ENCODE data around the gene SIRPB2.

The SIRPB2 gene

DNA sequence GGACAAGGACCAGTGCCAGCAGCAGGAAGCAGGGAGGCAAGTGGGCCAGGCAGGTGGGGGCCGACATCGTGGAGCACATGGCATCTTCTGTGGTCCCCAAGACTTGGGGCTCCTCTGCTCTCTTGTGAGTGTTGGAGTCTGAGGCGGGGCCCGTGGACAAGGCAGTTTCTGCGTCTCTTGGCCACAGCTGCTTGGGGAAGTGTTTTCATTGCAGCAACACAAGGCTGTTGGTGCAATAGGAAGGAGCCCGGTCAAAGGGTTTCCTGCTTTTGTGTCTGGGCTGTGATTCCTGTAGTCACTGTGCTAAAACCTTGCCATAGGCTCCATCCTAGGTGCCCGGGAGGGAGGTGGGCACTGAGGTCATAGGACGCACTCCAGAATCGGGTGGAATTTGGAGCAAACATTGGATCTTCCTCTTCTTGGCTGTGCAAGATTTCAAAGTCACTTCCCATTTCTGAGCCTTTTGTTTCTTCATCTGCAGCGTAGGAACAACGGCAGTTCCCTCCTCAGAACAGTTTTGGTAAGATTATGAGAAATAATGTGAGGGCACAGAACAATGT is at the start of gene SIRPB2:
Gene SIRPB2 (minus strand): TSS at position 140 of the 560 bp plus-strand sequence. CDS start 61 bp downstream, at position 79.
- DNase-seq (ENCODE audit: low read depth in 2 of 2), result no peak

DNA sequence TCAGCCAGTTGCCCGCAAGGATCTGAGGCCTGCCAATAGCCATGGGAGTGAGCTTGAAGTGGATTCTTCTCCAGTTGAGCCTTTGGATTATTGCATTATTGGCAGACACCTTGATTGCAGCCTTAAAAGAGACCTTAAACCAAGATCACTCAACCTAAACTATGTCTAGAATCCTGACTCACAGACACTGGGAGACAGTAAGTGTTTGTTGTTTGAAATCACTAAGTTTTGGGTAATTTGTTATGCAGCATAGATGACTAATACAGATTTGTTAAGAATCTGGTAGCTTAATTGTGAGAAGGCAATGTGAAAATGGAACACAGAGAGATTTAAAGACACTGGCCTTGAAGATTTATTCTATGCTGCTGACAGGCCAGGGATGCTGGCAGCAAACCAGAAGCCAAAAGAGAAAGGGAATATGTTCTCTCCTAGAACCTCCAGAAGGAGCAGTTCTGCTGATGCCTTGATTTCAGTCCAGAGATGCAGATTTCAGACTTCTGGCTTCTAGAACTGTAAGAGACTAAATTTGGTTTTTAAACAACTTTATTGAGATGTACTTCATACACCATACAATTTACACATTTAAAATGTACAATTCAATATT is 48.7 kb upstream of the SIRPB2 start:
- no peak for DNase-seq (ENCODE audit: low read depth in 2 of 2)

DNA sequence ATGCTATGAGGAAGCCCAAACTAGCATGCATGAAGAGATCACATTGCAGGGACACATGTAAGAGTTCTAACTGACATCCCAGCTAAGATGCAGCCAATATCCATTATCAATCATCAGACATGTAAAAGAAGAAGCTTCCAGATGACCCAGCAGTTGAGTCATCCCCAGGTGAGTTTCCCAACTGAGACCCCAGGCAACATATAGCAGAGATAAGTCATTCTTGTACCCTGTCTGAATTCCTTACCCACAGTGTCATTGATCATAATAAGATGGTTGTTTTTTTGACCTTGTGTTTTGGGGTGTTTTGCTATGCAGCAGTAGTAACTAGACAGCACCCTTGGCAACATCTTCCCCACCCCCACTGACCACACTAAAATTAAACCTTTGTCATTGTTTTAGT is 47.4 kb upstream of the SIRPB2 start:
- DNase-seq (ENCODE audit: low read depth in 2 of 2), result no peak

DNA sequence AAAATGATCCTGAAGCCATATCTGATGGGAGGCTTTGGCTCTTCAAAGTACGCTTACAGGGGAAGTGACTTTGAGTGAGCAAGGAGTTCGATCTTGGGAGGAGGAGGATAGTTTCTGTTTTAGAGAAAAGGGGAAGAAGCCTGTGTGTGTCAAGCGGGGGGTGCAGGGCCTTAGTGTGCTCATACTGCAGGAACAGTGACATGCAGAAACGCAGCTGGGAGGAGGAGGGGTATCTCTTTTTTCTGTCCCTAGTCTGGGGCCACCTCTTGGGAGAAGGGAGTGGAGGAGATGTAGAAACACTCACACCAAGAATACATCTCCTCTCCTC is 46.5 kb upstream of the SIRPB2 start:
- DNase-seq (ENCODE audit: low read depth in 2 of 2), result no peak

DNA sequence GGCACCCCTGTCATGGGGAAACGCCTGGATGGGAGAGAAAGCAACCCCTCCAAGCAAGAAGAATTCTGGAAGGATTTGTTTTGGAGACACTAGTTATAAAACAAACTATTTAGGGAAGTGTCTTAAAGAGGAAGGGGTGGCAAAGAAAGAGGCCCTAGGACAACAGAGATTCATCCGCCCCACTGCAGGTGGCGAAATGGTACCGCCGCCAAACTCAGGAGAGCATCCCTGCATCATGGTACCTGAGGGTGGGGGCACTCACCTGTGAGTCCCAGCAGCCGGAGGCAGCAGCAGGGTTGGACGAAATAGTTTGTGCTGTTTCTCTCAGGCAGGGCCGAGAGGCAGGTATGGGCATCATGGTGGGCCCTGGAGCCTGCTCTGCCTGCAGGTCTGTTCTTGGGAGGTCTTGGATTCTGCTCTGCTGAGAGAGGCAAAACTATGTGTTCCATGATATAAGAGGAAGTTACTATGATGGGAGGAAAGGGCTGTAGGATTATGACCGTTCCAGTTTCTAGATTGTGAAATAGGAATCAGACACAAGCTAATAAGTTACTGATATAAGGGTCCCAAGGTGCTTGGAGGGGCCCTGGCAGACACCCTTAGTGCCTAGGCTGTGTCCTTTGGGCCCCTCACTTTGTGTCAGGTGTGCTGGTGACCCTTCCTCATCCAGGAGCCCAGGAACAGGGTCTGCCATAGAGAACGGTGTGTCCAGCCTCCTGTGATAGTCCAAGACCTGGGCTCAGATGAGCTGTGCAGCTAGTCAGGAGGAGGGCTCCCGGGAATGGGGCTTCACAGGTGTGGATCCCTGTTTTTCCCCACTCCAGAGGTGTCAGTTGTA is 45.9 kb upstream of the SIRPB2 start:
- no peak for DNase-seq (ENCODE audit: low read depth in 2 of 2)

DNA sequence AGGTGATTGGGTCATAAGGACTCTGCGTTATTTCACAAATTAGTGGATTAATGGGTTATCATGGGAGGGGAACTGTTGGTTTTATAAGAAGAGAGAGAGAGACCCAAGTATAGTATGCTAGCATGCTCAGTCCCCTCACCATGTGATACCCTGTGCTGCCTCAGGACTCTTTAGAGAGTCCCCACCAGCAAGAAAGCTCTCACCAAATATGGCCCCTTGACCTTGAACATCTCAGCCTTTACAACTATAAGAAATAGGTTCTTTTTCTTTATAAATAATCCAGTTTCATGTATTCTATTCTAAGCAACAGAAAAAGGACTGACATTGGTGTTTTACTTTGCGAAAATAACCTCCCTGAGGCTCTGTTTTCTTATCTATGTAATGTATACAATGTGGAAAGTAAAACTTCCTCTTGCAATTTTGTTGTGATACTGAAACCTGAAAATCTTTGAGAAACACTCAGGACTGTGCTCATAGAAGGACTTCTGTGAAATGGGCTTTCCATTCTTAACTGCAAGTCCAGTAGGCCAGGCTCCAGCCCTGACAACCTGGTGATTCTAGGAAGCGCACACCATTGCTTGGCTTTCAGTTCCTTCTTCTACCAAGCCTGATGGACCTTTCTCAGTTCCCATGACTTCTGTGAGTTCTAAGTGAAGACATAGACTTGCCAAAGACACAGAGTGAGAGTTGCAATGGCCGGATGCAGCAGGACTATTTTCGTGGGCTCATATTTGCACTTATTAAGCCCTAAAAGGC is 44.4 kb upstream of the SIRPB2 start:
- DNase-seq (ENCODE audit: low read depth in 2 of 2), result no peak

DNA sequence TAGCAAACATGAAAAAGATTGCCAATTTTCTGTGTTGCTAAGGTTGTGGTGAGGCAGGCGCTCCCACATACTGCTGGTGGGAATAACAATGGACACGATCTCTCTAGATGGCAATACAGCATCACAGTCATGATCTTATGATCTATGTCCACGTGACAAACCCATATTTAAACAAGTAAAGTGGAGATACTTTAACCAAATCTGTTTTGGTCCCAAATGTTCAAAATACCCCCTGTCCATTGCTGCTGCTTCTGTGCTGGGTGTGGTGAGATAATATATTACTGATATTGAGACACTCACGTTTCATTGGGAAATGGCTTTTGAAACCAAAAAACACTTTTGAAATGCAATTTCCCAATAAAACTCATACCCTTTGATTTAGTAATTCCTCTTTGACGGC is 43.3 kb upstream of the SIRPB2 start:
- DNase-seq (ENCODE audit: low read depth in 2 of 2), result no peak

DNA sequence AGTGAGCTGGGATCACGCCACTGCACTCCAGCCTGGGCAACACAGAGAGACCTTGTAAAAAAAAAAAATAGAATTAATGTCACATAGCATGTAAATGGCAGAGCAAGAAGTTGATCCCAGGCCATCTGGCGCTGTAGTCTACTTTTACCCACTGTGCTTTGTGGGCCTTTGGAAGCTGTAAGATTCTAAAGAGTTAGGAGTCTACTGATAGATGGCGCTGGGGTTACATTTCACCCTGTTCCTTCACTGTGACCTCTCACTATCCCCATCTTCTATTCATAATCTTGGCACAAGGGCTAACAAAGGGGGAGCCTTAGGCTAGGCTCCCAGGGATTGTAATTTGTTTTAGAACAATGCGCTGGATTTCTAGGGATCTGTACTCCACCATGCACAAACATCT is 41.8 kb upstream of the SIRPB2 start:
- no peak for DNase-seq (ENCODE audit: low read depth in 2 of 2)

DNA sequence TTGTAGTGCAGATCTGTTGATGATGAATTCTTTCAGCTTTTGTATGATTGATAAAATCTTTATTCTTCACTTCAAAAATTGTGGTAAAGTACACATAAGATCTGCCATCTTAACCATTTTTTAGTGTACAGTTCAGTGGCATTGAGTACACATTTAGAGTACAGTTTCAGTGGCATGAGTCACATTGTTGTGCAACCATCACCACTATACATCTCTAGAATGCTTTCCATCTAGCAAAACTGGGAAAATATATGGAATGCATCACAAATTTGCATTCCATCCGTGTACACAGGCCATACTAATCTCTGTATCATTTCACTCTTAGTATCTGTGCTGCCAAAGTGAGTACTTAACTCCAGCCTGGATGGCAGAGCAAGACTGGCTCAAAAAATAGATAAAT is 37.6 kb upstream of the SIRPB2 start:
- DNase-seq (ENCODE audit: low read depth in 2 of 2), result no peak

DNA sequence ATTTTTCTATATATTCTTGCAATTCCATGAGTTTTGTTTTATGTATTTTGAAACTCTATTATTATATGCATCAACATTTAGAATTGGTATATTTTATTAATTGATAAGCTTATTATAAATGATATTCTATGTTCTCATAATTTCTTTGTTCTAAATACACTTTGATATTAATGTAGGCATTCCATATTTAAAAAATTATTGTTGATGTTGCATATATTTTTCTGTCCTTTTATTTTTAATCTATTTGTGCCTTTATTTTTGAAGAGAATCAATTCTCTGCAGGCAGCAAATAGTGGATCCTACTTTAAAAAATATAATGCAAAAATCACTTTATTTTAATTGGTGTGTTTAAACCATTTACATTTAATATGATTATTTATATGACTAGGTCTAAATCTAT is 36.7 kb upstream of the SIRPB2 start:
- DNase-seq (ENCODE audit: low read depth in 2 of 2), result no peak

DNA sequence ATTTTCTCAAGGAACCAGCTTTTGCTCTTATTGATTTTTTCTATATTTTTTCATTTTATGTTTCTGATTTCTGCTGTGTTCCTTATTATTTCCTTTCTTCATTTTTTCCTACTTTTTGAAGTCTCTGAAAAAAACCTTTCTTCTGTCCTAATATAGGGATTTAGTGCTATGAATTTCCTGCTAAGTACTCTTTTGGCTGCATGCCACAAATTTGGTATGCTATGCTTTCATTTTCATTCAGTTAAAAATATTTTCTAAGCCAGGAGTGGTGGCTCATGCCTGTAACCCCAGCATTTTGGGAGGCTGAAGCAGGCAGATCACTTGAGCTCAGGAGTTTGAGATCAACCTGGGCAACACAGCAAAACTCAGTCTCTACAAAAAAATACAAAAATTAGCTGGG is 35.7 kb upstream of the SIRPB2 start:
- no peak for DNase-seq (ENCODE audit: low read depth in 2 of 2)

DNA sequence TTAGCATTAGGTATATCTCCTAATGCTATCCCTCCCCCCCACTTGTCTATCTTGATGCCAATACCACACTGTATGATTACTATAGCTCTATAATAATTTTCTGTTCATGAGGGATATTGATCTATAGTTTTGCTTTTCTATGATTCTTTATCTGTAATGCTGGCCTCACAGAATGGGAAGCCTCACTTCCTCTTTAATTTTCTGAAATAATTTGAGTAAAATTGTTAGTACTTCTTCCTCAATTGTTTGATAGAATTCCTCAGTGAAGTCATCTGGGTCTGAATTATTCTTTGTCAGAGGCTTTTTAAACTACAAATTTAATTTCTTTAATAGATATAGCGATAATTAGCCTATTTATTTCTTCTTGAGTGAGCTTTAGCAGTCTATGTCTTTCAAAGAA is 35.1 kb upstream of the SIRPB2 start:
- DNase-seq (ENCODE audit: low read depth in 2 of 2), result no peak

DNA sequence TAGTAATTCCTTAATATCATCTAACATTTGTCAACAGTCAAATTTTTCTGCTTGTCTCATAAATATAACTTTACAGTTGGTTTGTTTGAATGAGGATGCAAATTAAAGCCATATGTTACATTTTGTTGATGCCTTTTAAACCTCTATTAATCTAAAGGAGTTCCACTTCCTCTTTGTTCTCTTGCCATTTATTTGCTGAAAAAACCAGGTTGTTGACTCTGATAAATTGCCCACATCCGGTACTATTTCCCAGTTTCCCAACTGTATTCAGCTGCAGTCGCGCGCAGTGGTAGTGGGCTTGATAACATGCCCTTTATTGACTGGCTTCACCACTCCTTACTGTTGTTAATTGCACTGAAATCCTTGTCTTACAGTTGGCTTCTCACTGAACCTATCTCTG is 32.8 kb upstream of the SIRPB2 start:
- DNase-seq (ENCODE audit: low read depth in 2 of 2), result no peak

DNA sequence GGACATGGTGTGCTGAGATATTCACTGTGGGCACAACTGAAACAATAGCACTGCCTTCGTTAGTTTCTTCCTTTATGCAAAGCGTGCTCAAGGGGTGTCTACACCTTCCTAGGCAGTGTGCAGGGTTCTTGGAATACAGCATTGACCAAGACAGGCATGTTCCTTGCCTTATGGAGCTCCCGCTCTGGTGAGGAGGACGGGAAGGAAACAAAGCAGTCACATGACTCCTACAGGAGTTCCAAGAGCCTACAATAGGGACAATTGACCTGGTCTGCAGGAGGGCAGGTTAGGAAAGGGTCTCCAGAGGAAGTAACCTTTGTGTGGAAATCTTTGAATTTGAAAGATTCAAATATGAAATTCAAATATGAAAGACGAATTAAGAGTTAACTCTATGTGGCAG is 25.8 kb upstream of the SIRPB2 start:
- no peak for DNase-seq (ENCODE audit: low read depth in 2 of 2)

DNA sequence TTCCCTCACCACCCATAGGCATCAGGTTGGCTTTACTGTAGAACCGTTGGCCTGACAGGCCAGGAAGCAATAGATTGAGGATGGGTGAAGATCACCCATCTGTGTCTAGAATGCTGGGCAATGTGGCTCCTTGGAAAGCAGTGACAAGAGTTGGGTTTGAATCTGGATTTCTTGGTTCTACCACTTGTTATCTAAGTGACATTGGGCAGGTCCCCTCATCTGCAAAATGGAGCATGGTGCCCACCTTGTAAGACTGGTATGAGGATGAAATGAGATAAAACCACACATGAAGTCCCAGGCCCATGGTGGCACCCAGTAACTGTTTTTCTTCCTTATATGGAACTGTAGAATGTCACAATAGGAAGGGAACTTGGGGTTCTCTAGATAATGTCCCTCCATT is 22.6 kb upstream of the SIRPB2 start:
- DNase-seq (ENCODE audit: low read depth in 2 of 2), result no peak

DNA sequence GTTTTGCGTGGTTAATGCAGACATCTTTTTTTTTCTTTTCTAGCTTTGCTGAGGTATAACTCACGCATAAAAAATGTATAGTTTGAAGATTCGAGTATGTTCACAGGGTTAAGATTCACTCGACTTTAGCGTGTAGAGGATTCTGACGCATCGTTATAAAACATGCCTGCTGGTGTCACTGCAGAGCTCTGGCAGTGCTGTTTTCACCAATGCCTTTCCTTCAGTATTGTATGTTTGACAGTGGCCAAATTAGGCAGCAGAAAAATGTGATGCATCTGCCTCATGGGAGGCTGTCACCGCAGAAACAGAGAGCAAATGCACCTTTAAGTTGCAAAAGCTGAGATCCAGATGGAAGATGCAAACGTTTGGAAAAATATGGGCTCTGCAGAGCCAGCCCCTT is 18.0 kb upstream of the SIRPB2 start:
- DNase-seq (ENCODE audit: low read depth in 2 of 2), result no peak

DNA sequence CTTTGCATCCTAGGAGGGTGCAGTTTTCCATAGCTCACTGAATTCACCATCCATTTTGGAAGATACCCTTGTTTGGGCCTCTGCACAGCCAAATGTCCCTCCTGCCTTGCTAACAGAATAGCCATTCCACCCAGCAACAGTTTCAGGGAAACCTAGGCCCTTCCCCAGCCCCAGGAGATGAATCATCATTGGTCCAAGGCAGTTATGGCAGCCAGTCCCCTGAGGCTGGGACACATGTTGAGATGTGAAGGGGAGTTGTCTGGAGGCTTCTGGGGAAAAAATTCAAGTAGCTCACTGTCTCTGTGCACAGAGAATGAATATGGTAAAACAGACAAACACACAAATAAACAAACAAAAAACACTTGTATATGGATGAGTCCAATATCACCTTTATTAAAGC is 17.4 kb upstream of the SIRPB2 start:
- DNase-seq (ENCODE audit: low read depth in 2 of 2), result no peak

DNA sequence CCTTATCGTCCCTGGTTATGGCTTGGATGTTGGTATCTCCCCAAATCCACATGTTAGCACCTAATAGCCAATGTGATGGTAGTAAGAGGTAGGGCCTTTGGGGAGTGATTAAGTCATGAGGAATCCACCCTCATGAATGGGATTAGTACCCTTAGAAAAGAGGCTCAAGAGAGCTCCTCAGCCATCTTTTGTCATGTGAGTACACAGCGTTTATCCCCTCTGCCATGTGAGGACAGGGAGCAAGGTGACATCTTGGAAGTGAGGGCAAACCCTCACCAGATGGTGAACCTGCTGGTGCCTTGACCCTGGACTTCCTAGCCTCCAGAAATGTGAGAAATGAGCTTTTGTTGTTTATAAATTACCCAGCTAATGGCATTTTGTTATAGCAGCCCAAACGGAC is 16.1 kb upstream of the SIRPB2 start:
- DNase-seq (ENCODE audit: low read depth in 2 of 2), result no peak

DNA sequence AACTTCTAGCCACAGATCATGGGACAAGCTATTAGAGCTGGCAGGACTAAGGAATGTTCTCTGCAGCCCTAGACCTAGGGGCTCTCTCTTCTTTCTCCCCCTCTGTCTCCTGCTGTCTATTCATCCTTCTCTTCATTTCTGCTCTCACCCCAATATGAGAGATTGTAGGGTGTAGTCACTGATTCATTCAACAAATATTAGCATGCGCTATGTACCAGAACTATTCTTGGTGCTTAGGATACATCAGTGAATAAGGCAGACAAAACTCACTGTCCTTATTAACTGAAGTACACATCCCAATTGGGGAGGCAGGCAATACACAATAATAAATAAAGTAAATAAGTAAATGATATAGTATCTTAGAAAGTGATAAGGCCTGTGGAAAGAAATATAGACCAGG is 14.7 kb upstream of the SIRPB2 start:
- DNase-seq (ENCODE audit: low read depth in 2 of 2), result no peak

DNA sequence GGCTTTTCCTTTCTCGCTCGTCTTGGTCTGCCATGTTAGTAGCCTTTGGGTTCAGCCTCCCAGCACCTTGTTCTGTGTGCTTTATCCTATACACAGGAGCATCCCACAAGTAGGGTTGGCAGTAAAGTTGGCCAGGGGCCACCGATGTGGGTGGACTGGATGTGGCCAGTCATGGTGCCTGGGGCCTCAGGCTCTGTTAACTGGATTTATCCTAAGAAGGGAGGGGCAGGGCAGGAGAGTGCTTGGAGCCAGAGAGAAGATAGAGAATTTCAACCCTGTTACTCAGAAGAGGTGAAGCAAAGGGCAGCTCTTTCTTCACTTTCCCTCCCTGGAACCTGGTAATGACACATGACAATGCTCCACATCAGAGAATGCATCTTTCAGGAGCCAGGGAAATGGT is 14.1 kb upstream of the SIRPB2 start:
- no peak for DNase-seq (ENCODE audit: low read depth in 2 of 2)

DNA sequence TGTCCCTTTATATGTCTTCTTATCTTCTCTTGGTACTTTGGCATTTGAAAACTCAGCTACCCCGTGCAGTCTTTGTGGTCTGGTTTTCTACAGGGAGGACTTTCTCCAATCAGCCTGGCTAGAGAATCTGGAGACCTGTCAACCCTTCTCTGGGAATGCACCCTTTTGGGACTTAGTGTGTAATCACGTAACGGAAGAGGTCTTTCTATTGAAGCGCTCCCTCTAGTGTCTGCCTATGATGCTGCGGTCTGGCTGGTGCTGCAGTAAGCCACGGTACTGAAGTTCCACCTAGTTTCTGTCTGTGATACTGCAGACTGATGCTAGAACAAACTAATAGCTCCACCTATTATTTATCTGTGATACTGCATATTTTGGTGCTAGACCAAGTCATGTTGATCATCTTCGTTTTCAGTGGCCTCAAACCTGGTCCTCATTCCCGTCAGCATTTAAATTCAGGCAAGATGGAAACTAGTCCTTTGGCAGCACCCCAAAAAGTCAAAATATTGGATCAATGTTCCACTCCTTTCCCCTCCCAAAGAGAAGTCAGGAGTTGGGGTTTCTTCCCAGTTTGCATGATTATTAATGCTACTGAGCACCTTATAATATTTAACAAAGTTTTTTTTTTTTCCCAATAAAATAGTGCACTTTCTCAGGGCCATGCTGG is 12.5 kb upstream of the SIRPB2 start:
- peak; percentile 41 to 47 for DNase-seq (ENCODE audit: low read depth in 2 of 2)

DNA sequence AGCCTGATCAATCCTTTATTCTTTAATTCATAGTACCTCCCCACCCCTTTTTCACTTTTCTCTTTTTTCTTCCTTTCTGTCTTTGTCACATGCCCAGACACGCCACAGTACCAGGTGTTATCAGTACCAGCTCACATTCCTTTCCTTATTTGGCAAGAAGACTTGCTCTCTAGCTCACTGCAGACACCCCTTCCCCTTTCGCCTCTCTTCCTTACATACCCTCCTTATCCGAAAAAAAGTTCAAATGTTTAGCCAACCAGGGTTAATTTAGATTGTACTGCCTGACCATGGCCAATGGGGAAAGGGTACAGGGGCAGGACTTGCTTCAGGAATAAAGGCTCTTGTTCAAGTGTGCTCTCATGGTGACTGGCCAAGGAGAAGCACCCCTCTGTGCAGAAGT is 9.3 kb upstream of the SIRPB2 start:
- no peak for DNase-seq (ENCODE audit: low read depth in 2 of 2)
